H1 (cell line): ENCODE measurements around the gene AGAP3. TPM values are rescaled to one million over a fixed set of nuclear protein-coding genes. Genes with fewer than 3 reads are reported as not detected.

Experiments
- CTCF ChIA-PET: fragments of 300-600 bp; sonication (Branson Sonifier 250); formaldehyde crosslinking; loops from one replicate; lab custom pipeline; 2021; ENCODE audit not compliant: partially characterized antibody; lab: Charles Lee
- POLR2A ChIA-PET: fragments of 300-600 bp; sonication (Branson Sonifier 250); formaldehyde crosslinking; loops from one replicate; lab custom pipeline; 2021; ENCODE audit warnings: inconsistent platforms; ENCODE audit not compliant: partially characterized antibody; lab: Charles Lee
- DNase-seq, 2 experiments: peaks; one replicate each; pipeline versions ENCODE4 v3.0.0 to v3.0.0-alpha.2; 2010 to 2022; ENCODE audit warnings: low spot score in 2 of 2, low read depth in 1 of 2, mixed read lengths in 1 of 2
- FAIRE-seq: peaks from 2 replicates; lab custom pipeline; 2011; peaks lifted over from hg19 to GRCh38; lab: Jason Lieb, UNC
- H2AFZ ChIP-seq: 2 replicates; pipeline ENCODE4 v1.8.1; 2012; ENCODE audit warnings: low read length, inconsistent platforms
- H2AK5ac ChIP-seq: 2 replicates; pipeline ENCODE4 v1.6.1; 2013; ENCODE audit warnings: low read depth, low read length
- H2BK120ac ChIP-seq: replicated peaks from 2 replicates; pipeline ENCODE3; 2013; ENCODE audit warnings: low read depth, low read length, inconsistent platforms
- H2BK12ac ChIP-seq: 2 replicates; pipeline ENCODE4 v1.6.1; 2013; ENCODE audit warnings: low read depth, low read length
- H2BK15ac ChIP-seq: 2 replicates; pipeline ENCODE4 v1.6.1; 2013; ENCODE audit warnings: low read length
- H2BK20ac ChIP-seq: 2 replicates; pipeline ENCODE4 v1.6.1; 2013; ENCODE audit warnings: low read length
- H2BK5ac ChIP-seq: 2 replicates; pipeline ENCODE4 v1.6.1; 2013; ENCODE audit warnings: low read depth, low read length
- H3K14ac ChIP-seq: 2 replicates; pipeline ENCODE4 v1.6.1; 2013; ENCODE audit warnings: inconsistent platforms; ENCODE audit not compliant: insufficient read length
- H3K18ac ChIP-seq: 2 replicates; pipeline ENCODE4 v1.6.1; 2013; ENCODE audit warnings: low read length; ENCODE audit errors: extremely low read depth
- H3K23ac ChIP-seq: 2 replicates; pipeline ENCODE4 v1.6.1; 2013; ENCODE audit warnings: inconsistent platforms; ENCODE audit not compliant: insufficient read length
- H3K23me2 ChIP-seq: 2 replicates; pipeline ENCODE4 v1.6.1; 2013; ENCODE audit warnings: low read depth, low read length
- H3K27ac ChIP-seq: 2 replicates; pipeline ENCODE4 v1.6.1; 2011; ENCODE audit warnings: low read depth, low read length, inconsistent platforms
- H3K27me3 ChIP-seq, 4 experiments: replicated peaks in 1 of 4; 1 replicate in 1 of 4; 2 replicates in 3 of 4; pipeline versions ENCODE4 v1.6.1 to v1.8.1; 2011 to 2013; ENCODE audit warnings: low read length in 3 of 4, mild to moderate bottlenecking in 3 of 4, inconsistent platforms in 2 of 4, mixed read lengths in 2 of 4, moderate library complexity in 1 of 4; ENCODE audit not compliant: control insufficient read depth in 3 of 4, insufficient read depth in 3 of 4; ENCODE audit errors: extremely low read depth in 1 of 4
- H3K36me3 ChIP-seq, 4 experiments: 2 replicates each; pipeline versions ENCODE4 v1.6.1 to v1.8.1; 2011 to 2013; ENCODE audit warnings: mild to moderate bottlenecking in 4 of 4, low read length in 3 of 4, moderate library complexity in 2 of 4, control low read depth in 1 of 4, inconsistent platforms in 1 of 4; ENCODE audit not compliant: insufficient read depth in 4 of 4, control insufficient read depth in 2 of 4
- H3K4ac ChIP-seq: replicated peaks from 2 replicates; pipeline ENCODE3; 2013; ENCODE audit warnings: low read length, low read depth, mixed read lengths, inconsistent platforms; ENCODE audit not compliant: insufficient read length
- H3K4me1 ChIP-seq, 4 experiments: replicated peaks in 1 of 4; 1 replicate in 1 of 4; 2 replicates in 3 of 4; pipeline versions ENCODE4 v1.6.1 to v1.8.1; 2011 to 2013; ENCODE audit warnings: low read length in 3 of 4, inconsistent platforms in 2 of 4, mixed read lengths in 1 of 4; ENCODE audit not compliant: insufficient read depth in 4 of 4, control insufficient read depth in 3 of 4
- H3K4me2 ChIP-seq, 2 experiments: 2 replicates each; pipeline versions ENCODE4 v1.6.1 to v1.8.1; 2011 to 2013; ENCODE audit warnings: low read depth in 2 of 2, low read length in 2 of 2, control low read depth in 1 of 2, inconsistent platforms in 1 of 2, mild to moderate bottlenecking in 1 of 2; ENCODE audit not compliant: insufficient read depth in 1 of 2
- H3K4me3 ChIP-seq, 4 experiments: fragments of 200-600, 300-600 bp in 1 of 4; sonication (generic), shearing (Covaris generic), sonication (Bioruptor Twin) in 1 of 4; 2 replicates each; pipeline versions ENCODE4 v1.5.1 to v1.8.1; 2011 to 2016; ENCODE audit warnings: low read length in 4 of 4, low read depth in 3 of 4, control low read depth in 2 of 4, inconsistent platforms in 2 of 4, mild to moderate bottlenecking in 2 of 4, mixed read lengths in 1 of 4, moderate library complexity in 1 of 4; ENCODE audit not compliant: insufficient read depth in 2 of 4; ENCODE audit errors: extremely low read depth in 1 of 4
- H3K56ac ChIP-seq: replicated peaks from 2 replicates; pipeline ENCODE3; 2013; ENCODE audit warnings: low read depth, mild to moderate bottlenecking, mixed read lengths, low read length, inconsistent platforms; ENCODE audit not compliant: insufficient read length
- H3K79me1 ChIP-seq: 2 replicates; pipeline ENCODE4 v1.6.1; 2013; ENCODE audit warnings: low read depth, low read length, control low read depth
- H3K79me2 ChIP-seq, 2 experiments: 2 replicates each; pipeline versions ENCODE4 v1.6.1 to v1.8.1; 2012 to 2013; ENCODE audit warnings: low read length in 2 of 2, mild to moderate bottlenecking in 2 of 2, inconsistent platforms in 1 of 2; ENCODE audit not compliant: insufficient read depth in 2 of 2, control insufficient read depth in 1 of 2
- H3K9ac ChIP-seq, 4 experiments: replicated peaks in 1 of 4; 1 replicate in 1 of 4; 2 replicates in 3 of 4; pipeline versions ENCODE4 v1.6.1 to v1.8.1; 2011 to 2013; ENCODE audit warnings: low read depth in 3 of 4, low read length in 3 of 4, control low read depth in 2 of 4, mild to moderate bottlenecking in 2 of 4, moderate library complexity in 2 of 4, inconsistent platforms in 1 of 4; ENCODE audit errors: extremely low read depth in 1 of 4
- H3K9me3 ChIP-seq, 2 experiments: 2 replicates each; pipeline versions ENCODE4 v1.6.1 to v1.8.1; 2012 to 2013; ENCODE audit warnings: mild to moderate bottlenecking in 2 of 2, moderate library complexity in 2 of 2, control low read depth in 1 of 2, inconsistent platforms in 1 of 2, low read depth in 1 of 2, low read length in 1 of 2, mixed read lengths in 1 of 2; ENCODE audit not compliant: insufficient read depth in 2 of 2
- H4K20me1 ChIP-seq, 2 experiments: replicated peaks in 1 of 2; 2 replicates each; pipeline versions ENCODE3 to v1.8.1; 2011 to 2013; ENCODE audit warnings: inconsistent platforms in 2 of 2, low read length in 2 of 2, mild to moderate bottlenecking in 1 of 2; ENCODE audit not compliant: insufficient read depth in 2 of 2, control insufficient read depth in 1 of 2
- H4K5ac ChIP-seq: 2 replicates; pipeline ENCODE4 v1.6.1; 2013; ENCODE audit warnings: low read length, low read depth, mixed read lengths, inconsistent platforms; ENCODE audit not compliant: insufficient read length
- H4K8ac ChIP-seq: 2 replicates; pipeline ENCODE4 v1.8.0; 2013; ENCODE audit warnings: mild to moderate bottlenecking, moderate library complexity, low read length, inconsistent platforms; ENCODE audit not compliant: insufficient read depth; ENCODE audit errors: extremely low read depth
- H4K91ac ChIP-seq: replicated peaks from 2 replicates; pipeline ENCODE3; 2013; ENCODE audit warnings: low read length, mixed read lengths, inconsistent platforms; ENCODE audit not compliant: insufficient read length
- JUND ChIP-seq: IDR thresholded peaks from 2 replicates; pipeline ENCODE4 v1.6.1; 2011; ENCODE audit warnings: mild to moderate bottlenecking, improper control_type of control experiment, low read length
- KDM1A ChIP-seq: fragments of 200-600, 300-600 bp; sonication (generic); IDR thresholded peaks from 2 replicates; pipeline ENCODE4 v1.7.1; 2016; ENCODE audit warnings: mild to moderate bottlenecking, low read length, borderline replicate concordance
- NANOG ChIP-seq: IDR thresholded peaks from 2 replicates; pipeline ENCODE4 v1.6.1; 2011; ENCODE audit warnings: low read length, low read depth, mild to moderate bottlenecking, inconsistent platforms; ENCODE audit not compliant: insufficient read depth, poor library complexity, severe bottlenecking
- POLR2A ChIP-seq, 2 experiments: IDR thresholded peaks; 1 replicate in 1 of 2; 2 replicates in 1 of 2; pipeline ENCODE4 v1.6.1; 2011; ENCODE audit warnings: low read depth in 2 of 2, low read length in 2 of 2, mild to moderate bottlenecking in 2 of 2; ENCODE audit errors: control extremely low read depth in 1 of 2
- SUZ12 ChIP-seq: fragments of 200-600 bp; sonication (generic); IDR thresholded peaks from 2 replicates; pipeline ENCODE4 v1.6.1; 2012; ENCODE audit warnings: mild to moderate bottlenecking, inconsistent platforms, low read length, moderate library complexity, mixed read lengths
- TAF7 ChIP-seq: optimal IDR thresholded peaks from 2 replicates; pipeline ENCODE3; 2011; ENCODE audit warnings: low read depth, mild to moderate bottlenecking, inconsistent platforms, low read length, moderate library complexity, borderline replicate concordance
- WGBS, 2 experiments: shearing (Covaris generic) in 1 of 2; methylation state at CpG; one replicate each; pipeline versions ENCODE4 v1.1.6 to v1.1.7; 2013 to 2015; ENCODE audit warnings: low lambda C conversion rate in 2 of 2, mixed read lengths in 2 of 2, inconsistent platforms in 1 of 2, low coverage in 1 of 2, missing lambda C conversion rate in 1 of 2; ENCODE audit not compliant: insufficient replicate concordance in 2 of 2, insufficient coverage in 1 of 2, insufficient read length in 1 of 2; ENCODE audit errors: extremely low coverage in 1 of 2, missing lambda C conversion rate in 1 of 2; 5-methylcytosine and 5-hydroxymethylcytosine counted together
- polyA plus RNA-seq, 7 experiments: library from polyadenylated mRNA; depleted of rRNA in 3 of 7; stranded (reverse) in 5 of 7; unstranded in 2 of 7; fragments of >200 nt in 5 of 7; fragments of 200-250 nt in 2 of 7; gene quantifications; 1 replicate in 5 of 7; 2 replicates in 1 of 7; 4 replicates in 1 of 7; pipeline versions ENCODE4 v1.2.1 to v1.2.3, GENCODE V29; 2011 to 2013; ENCODE audit warnings: missing spikeins in 2 of 7, mixed read lengths in 2 of 7
- total RNA-seq: library from RNA; stranded (reverse); fragmentation: NEBNext Ultra II Directional; extraction: Animal tissue kit (Norgen Biotek cat#: 25700); gene quantifications from 2 replicates; pipeline ENCODE4 v1.2.1, GENCODE V29; 2021
- TF ChIP-seq, protein P1 (sequence below): IDR thresholded peaks from 2 replicates; pipeline ENCODE4 v1.6.1; 2011; ENCODE audit warnings: low read depth, mild to moderate bottlenecking, low read length; ENCODE audit not compliant: insufficient read depth

AGAP3 gene
- total and polyA plus RNA-seq, 2 of the 8 experiments (the other 6 are each of a cell fraction or from before 2014, with no cell fraction given): 66.4 to 120 TPM

DNA sequence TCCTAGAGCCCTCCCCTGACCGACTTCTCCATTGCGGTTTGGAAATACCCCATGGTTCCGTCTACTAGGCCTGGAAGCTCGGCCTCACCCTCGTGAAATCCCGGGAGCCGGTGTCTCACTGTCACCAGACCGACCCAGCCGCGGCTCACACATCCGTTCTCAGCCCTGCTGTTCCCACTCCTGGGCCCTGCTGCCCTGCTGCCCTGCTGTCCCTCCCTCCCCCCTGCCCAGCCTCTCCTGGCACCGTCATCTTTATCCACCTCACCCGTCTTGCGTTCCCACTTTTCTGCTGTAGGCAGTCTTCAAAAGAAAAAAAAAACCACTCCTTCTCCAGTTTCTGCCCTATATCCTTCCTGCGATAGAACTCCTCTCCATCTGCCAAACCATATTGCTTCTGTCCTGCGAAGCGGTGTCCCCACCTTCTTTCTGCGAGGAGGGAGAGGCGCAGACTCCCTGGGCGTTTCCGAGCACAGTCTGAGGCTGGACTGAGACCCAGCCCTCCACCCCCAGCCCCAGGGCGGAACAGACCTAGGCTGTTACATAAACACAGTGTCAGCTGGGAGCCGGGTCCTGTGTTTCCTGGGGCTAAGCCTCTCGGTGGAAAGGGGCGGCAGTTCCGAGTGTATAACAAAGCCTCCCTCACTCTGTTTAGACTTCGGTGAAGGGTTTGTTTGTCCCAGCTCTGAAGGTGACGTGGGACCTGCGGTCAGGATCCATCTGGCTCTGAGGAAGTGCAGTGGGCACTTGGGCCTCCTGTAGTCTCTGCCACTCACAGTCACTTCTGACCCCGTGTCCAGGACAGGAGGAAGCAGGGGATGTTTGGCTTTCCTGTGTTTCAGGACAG lies 2.8 kb downstream of the AGAP3 start:
- peak overlapping the region; percentile 73 to 83 for H3K4me2 ChIP-seq
- peaks cover 0 to 24% (median 10%) of the 10 kb centered on the region in 4 experiments; a peak in 6 of 7 replicates for H3K27me3 ChIP-seq
- WGBS, 2 experiments: 33% methylated on average over 25 of the region's 30 CpGs; no CpG with 5 or more reads in 1 of the 2 experiments
- ChIA-PET POLR2A (interaction anchor here (0.7 to 4.9 kb wide), 6 partner anchors 11 to 70 kb away, joined by 3 to 33 read pairs (median 5); partner anchors contain the start of gene ABCB8), CTCF (interaction anchor here (0.6 to 15.1 kb wide), 15 partner anchors 12 to 138 kb away, joined by 3 to 448 read pairs (median 4); partner anchors contain the start of gene ABCF2)
- H4K20me1 ChIP-seq: peaks cover 36 to 53% of the 10 kb centered on the region in 2 experiments
- no peak overlapping the region for H3K4ac ChIP-seq
- DNase-seq (no peak), FAIRE-seq (no peak)
- H3K4me3 ChIP-seq: peak overlapping the region; percentile 8 to 75 (median 66); a peak in 7 of 8 replicates
- H3K9me3 ChIP-seq: no peaks in the 10 kb centered on the region
- H3K23ac ChIP-seq: no peak overlapping the region
- H2BK20ac ChIP-seq: no peak overlapping the region
- H2BK15ac ChIP-seq: no peak overlapping the region
- no peaks in the 10 kb centered on the region for H3K36me3 ChIP-seq
- H4K5ac ChIP-seq: no peak overlapping the region
- no peak overlapping the region for H2BK120ac ChIP-seq
- no peak overlapping the region for H3K18ac ChIP-seq
- H2AK5ac ChIP-seq: no peak overlapping the region
- peaks cover 16% of the 10 kb centered on the region; the same call in 1 of the 2 replicates for H3K23me2 ChIP-seq
- no peak overlapping the region for H4K91ac ChIP-seq
- H3K79me2 ChIP-seq: peaks cover 11 to 60% of the 10 kb centered on the region in 2 experiments; a peak in 3 of 4 replicates
- no peak overlapping the region for H2AFZ ChIP-seq
- H3K56ac ChIP-seq: no peak overlapping the region
- no peak overlapping the region for H2BK12ac ChIP-seq
- H3K9ac ChIP-seq: peak overlapping the region in 1 of 4 experiments; percentile 33; a peak in 2 of 7 replicates
- H4K8ac ChIP-seq: no peak overlapping the region
- no peak overlapping the region for H3K27ac ChIP-seq
- H3K4me1 ChIP-seq: peaks cover 6 to 40% (median 23%) of the 10 kb centered on the region in 4 experiments
- H2BK5ac ChIP-seq: no peak overlapping the region
- H3K79me1 ChIP-seq: peaks cover 10% of the 10 kb centered on the region; the same call in 1 of the 2 replicates
- no peak overlapping the region for H3K14ac ChIP-seq
- no peak; the same call in 1 of the 2 replicates for TF ChIP-seq SUZ12
- TF ChIP-seq KDM1A: no peak
- TF ChIP-seq TAF7: no peak
- TF ChIP-seq JUND: no peak
- TF ChIP-seq, protein P1, sequence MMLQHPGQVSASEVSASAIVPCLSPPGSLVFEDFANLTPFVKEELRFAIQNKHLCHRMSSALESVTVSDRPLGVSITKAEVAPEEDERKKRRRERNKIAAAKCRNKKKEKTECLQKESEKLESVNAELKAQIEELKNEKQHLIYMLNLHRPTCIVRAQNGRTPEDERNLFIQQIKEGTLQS: no peak
- TF ChIP-seq POLR2A (IDR thresholded peaks at IDR 0.05; ENCODE audit: control extremely low read depth in 1 of 2, low read depth in 2 of 2, low read length in 2 of 2): no peak
- no peak for TF ChIP-seq NANOG
- TF ChIP-seq, all 59 proteins: peak for 0
